IPS-15b (cell line): ENCODE data around the gene SLC5A11.
"Not testable (repeated sequence)": the region's sequence is repeated elsewhere in the genome, so short reads cannot be mapped to it uniquely, and the experiment has no call there.

Source experiments
- H3K27me3 ChIP-seq: one replicate; pipeline ENCODE4 v1.6.1; 2013; ENCODE audit warnings: low read length; ENCODE audit not compliant: control insufficient read depth, insufficient read depth
- H3K36me3 ChIP-seq: one replicate; pipeline ENCODE4 v1.6.1; 2013; ENCODE audit warnings: low read length; ENCODE audit not compliant: control insufficient read depth, insufficient read depth
- H3K4me1 ChIP-seq: one replicate; pipeline ENCODE4 v1.6.1; 2013; ENCODE audit warnings: mild to moderate bottlenecking, low read length; ENCODE audit not compliant: control insufficient read depth, insufficient read depth
- H3K4me3 ChIP-seq: one replicate; pipeline ENCODE4 v1.5.1; 2013; ENCODE audit warnings: low read depth, low read length
- H3K9ac ChIP-seq: one replicate; pipeline ENCODE4 v1.6.1; 2013; ENCODE audit warnings: low read depth, mild to moderate bottlenecking, low read length
- H3K9me3 ChIP-seq: one replicate; pipeline ENCODE4 v1.6.1; 2013; ENCODE audit warnings: mild to moderate bottlenecking, low read length; ENCODE audit not compliant: control insufficient read depth, insufficient read depth

The SLC5A11 gene

DNA sequence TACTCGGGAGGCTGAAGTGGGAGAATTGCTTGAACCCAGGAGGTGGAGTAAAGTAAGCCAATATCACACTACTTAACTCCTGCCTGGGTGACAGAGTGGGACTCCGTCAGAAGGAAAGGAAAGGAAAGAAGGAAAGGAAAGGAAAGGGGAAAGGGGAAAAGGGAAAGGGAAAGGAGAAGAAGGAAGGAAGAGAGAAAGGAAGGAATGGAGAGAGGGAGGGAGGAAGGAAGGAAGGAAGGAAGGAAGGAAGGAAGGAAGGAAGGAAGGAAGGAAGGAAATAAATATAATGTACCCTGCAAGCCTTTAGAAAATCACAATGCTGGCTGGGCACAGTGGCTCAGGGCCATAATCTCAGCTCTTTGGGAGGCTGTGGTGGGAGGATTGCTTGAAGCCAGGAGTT, 27.3 kb downstream of the SLC5A11 start:
- Histone ChIP-seq H3K4me1 (no peaks in the 10 kb centered on the region), H3K9me3 (no peaks in the 10 kb centered on the region), H3K36me3 (no peaks in the 10 kb centered on the region), H3K4me3 (no peak overlapping the region), H3K9ac (no peak overlapping the region), H3K27me3 (no peaks in the 10 kb centered on the region)

DNA sequence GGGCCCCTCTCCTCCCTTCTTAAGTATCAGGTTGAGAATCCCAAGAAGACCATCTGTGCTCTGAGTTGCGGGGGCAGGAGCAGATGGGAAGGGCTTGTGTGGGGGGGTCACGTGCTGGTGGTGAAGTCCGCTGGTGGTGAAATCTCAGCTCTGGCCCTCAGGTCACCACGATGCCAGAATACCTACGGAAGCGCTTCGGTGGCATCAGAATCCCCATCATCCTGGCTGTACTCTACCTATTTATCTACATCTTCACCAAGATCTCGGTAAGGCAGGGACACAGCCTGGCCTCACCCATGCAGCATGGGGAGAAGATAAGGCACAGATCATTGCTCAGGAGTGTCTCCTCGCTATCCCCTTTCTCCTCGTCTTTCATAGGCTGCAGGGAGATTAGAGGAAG, 29.7 kb downstream of the SLC5A11 start:
- Histone ChIP-seq H3K36me3 (no peaks in the 10 kb centered on the region), H3K4me3 (no peak overlapping the region), H3K4me1 (no peaks in the 10 kb centered on the region), H3K9ac (no peak overlapping the region), H3K9me3 (no peaks in the 10 kb centered on the region), H3K27me3 (no peaks in the 10 kb centered on the region)

DNA sequence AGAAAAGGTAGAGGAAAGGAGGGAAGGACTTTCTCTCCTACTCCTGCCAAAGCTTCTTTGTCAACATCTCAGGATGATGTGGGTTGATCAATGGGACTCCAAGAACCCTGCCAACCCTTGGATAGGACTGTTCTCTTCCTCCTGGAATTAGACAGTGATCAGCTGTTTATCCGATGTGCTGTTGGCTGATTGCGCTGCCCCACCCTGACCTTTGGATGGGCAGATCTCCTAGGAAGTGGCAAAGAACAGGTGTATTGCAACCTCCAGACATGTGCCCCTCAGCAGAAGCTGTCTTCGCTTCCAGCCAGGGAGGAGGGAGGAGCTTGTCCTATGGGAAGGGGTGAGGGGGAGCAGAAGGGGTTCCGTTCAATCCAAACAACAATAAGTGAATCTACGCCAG, 30.5 kb downstream of the SLC5A11 start:
- H3K4me1 ChIP-seq: no peaks in the 10 kb centered on the region
- no peak overlapping the region for H3K9ac ChIP-seq
- no peaks in the 10 kb centered on the region for H3K9me3 ChIP-seq
- no peaks in the 10 kb centered on the region for H3K36me3 ChIP-seq
- H3K27me3 ChIP-seq: no peaks in the 10 kb centered on the region
- H3K4me3 ChIP-seq: no peak overlapping the region

DNA sequence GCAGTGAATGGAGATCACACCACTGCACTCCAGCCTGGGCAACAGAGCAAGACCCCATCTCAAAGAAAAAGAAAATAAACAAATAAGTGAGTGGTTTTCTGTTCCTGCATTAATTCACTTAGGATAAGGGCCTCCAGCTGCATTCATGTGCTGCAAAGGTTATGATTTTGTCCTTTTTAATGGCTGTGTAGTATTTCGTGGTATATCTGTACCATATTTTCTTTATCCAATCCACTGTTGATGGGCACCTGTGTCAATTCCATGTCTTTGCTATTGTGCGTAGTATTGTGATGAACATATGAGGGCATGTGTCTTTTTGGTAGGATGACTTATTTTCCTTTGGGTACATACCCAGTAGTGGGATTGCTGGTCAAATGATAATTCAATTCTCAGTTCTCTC, 33.9 kb downstream of the SLC5A11 start:
- Histone ChIP-seq H3K9me3 (no peaks in the 10 kb centered on the region), H3K4me3 (no peak overlapping the region), H3K36me3 (no peaks in the 10 kb centered on the region), H3K4me1 (no peaks in the 10 kb centered on the region), H3K9ac (no peak overlapping the region), H3K27me3 (no peaks in the 10 kb centered on the region)

DNA sequence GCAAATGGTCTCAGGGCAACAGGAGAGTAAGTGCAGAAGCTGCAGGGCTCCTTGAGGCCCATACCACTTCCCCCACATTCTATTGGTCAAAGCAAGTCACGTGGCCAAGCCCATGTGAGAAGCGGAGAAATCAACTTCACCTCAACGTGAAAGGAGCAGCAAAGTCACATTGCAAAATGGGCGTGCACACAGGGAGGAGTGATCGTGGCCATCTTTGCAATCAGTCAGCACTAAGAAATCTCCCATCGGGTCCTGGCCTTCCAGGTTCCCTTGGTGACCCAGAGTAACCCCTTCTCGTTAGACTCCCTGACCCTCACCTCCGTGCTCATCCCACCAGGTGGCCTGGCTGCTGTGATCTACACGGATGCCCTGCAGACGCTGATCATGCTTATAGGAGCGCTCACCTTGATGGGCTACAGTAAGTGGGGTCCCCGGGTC, 38.0 kb downstream of the SLC5A11 start:
- no peaks in the 10 kb centered on the region for H3K4me1 ChIP-seq
- no peaks in the 10 kb centered on the region for H3K9me3 ChIP-seq
- H3K9ac ChIP-seq: no peak overlapping the region
- H3K27me3 ChIP-seq: no peaks in the 10 kb centered on the region
- H3K4me3 ChIP-seq: no peak overlapping the region
- no peaks in the 10 kb centered on the region for H3K36me3 ChIP-seq

DNA sequence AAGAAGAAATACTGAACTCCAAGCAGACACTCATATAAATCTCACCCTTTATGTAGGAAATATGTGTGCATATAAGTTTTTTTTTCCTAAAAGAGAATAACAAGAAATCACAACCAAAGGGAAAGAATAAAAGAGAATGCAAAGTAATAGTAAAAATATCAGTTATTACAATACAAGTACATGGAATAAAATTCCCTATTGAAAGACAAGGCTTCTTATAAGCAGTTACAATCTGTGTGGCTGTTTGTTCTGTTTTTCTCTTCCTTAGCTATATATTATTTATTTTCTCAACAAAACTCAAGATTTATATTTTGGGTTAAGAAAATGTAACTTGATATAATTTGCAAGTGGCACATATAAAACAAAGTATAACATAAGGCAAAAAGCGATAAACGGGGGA, 41.7 kb downstream of the SLC5A11 start:
- Histone ChIP-seq H3K9ac (no peak overlapping the region), H3K4me1 (no peaks in the 10 kb centered on the region), H3K9me3 (no peaks in the 10 kb centered on the region), H3K4me3 (no peak overlapping the region), H3K36me3 (no peaks in the 10 kb centered on the region), H3K27me3 (no peaks in the 10 kb centered on the region)

DNA sequence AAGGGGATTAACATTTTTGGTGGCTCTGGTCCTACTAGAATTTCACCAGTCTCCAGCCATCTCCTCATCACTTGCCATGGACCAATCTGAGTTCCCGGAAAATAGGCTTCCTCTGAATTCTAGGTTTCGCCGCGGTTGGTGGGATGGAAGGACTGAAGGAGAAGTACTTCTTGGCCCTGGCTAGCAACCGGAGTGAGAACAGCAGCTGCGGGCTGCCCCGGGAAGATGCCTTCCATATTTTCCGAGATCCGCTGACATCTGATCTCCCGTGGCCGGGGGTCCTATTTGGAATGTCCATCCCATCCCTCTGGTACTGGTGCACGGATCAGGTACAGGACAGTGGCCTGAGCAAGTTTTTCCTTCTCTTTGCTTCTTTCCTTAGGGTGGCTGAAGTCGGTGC, 45.0 kb downstream of the SLC5A11 start:
- Histone ChIP-seq H3K9me3 (no peaks in the 10 kb centered on the region), H3K4me1 (no peaks in the 10 kb centered on the region), H3K27me3 (no peaks in the 10 kb centered on the region), H3K36me3 (no peaks in the 10 kb centered on the region), H3K9ac (no peak overlapping the region), H3K4me3 (no peak overlapping the region)

DNA sequence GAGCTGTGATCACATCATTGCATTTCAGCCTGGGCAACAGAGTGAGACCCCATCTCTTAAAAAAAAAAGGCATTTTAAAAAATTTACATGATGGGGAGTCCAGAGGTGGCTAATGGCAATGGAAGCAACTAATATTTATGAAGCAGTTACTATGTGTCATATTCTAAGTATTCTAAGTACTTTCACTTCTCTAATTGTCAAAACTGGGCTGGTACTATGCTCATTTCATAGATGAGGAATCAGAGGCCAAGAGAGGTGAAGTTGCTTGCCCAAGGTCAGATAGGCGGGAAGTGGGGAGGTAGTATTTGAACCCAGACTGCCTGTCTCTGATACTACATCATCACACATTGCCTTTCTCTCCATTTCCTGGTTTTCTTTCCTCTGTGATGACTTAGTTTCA, 50.7 kb downstream of the SLC5A11 start:
- H3K4me1 ChIP-seq: no peaks in the 10 kb centered on the region
- no peak overlapping the region for H3K4me3 ChIP-seq
- no peaks in the 10 kb centered on the region for H3K27me3 ChIP-seq
- H3K36me3 ChIP-seq: no peaks in the 10 kb centered on the region
- no peak overlapping the region for H3K9ac ChIP-seq
- H3K9me3 ChIP-seq: no peaks in the 10 kb centered on the region

DNA sequence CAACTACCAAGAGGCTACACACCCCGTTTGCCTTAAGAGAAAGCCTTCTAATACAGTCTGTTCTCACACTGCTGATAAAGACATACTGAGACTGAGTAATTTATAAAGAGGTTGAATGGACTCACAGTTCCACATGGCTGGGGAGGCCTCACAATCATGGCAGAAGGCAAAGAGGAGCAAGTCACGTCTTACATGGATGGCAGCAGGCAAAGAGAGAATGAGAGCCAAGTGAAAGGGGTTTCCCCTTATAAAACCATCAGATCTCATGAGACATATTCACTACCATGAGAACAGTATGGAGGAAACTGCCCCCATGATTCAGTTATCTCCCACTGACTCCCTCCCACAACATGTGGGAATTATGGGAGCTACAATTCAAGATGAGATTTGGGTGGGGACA, 51.8 kb downstream of the SLC5A11 start:
- not testable (repeated sequence) for H3K9me3 ChIP-seq, H3K9ac ChIP-seq, H3K36me3 ChIP-seq, H3K27me3 ChIP-seq, H3K4me1 ChIP-seq, H3K4me3 ChIP-seq

DNA sequence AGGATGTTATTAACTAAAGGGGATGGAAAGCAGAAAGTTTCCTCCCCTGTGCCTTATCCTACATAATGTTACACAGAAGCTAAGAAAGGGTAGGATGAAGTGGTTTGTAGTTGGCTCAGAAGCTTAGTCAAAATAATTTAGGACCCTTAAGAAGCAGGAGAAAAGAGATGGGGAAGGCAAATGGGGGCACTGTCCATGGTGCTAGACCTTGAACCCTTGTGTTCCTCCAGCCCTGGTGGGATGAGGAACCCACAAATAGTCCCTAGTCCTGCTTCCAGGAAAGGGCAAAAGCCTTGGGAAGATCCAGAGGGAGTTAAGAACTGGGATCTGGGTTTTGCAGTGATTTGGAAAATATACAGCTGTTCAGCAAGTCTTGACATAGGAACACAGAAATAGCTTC, 54.5 kb downstream of the SLC5A11 start:
- H3K36me3 ChIP-seq: no peaks in the 10 kb centered on the region
- no peaks in the 10 kb centered on the region for H3K27me3 ChIP-seq
- H3K9ac ChIP-seq: no peak overlapping the region
- no peak overlapping the region for H3K4me3 ChIP-seq
- no peaks in the 10 kb centered on the region for H3K9me3 ChIP-seq
- no peaks in the 10 kb centered on the region for H3K4me1 ChIP-seq

DNA sequence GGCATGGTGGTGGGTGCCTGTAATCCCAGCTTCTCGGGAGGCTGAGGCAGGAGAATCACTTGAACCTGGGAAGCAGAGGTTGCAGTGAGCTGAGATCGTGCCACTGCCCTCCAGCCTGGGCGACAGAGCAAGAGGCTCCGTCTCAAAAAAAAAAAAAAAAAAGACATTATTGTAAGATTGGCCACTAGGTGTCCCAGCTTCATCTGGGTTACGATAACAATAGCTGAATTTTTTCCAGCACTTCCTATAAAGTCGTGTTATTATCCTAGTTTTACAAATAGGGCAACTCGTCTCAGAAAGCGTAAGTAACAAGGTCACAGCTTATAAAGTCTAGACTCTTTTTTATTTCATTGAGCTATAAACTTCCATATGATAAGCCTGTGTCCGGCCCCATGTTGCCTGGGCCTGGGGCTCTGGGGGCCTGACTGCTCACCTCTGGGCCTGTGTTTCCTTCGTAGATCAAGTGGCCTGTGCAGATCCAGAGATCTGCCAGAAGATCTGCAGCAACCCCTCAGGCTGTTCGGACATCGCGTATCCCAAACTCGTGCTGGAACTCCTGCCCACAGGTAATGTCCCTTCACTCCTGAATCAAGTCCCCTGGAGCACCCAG, 60.5 kb downstream of the SLC5A11 start:
- no peaks in the 10 kb centered on the region for H3K36me3 ChIP-seq

DNA sequence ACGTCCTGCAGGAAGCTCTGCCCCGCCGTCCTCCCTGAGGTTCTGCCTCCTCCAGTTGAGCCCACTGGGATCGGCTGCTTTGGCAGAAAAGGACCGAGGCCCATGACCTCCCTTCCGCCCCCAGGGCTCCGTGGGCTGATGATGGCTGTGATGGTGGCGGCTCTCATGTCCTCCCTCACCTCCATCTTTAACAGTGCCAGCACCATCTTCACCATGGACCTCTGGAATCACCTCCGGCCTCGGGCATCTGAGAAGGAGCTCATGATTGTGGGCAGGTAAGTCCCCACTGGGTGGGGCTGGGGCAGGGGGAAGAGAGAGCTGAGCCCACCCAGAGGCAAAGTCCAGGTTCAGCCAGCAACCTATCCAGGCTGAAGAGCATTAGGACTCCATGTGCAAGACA, 61.1 kb downstream of the SLC5A11 start:
- no peaks in the 10 kb centered on the region for H3K9me3 ChIP-seq
- no peaks in the 10 kb centered on the region for H3K27me3 ChIP-seq
- H3K36me3 ChIP-seq: no peaks in the 10 kb centered on the region
- no peak overlapping the region for H3K9ac ChIP-seq
- no peak overlapping the region for H3K4me3 ChIP-seq
- no peaks in the 10 kb centered on the region for H3K4me1 ChIP-seq

More for the DNA sequence above, 60.5 kb downstream of the SLC5A11 start:
- no peak overlapping the region for H3K4me3 ChIP-seq
- H3K9me3 ChIP-seq: no peaks in the 10 kb centered on the region
- H3K9ac ChIP-seq: no peak overlapping the region
- no peaks in the 10 kb centered on the region for H3K4me1 ChIP-seq
- no peaks in the 10 kb centered on the region for H3K27me3 ChIP-seq
